B cell (primary cell): ENCODE data around the gene STK24. TPM values are rescaled to one million over a fixed set of nuclear protein-coding genes. Genes with fewer than 3 reads are reported as not detected.

Experiments
- ATAC-seq: fragments of 200-7000 bp; cut with Tn5 transposase; one replicate; pipeline ENCODE4 v1.10.0; 2021; ENCODE audit warnings: low read depth, mild to moderate bottlenecking, moderate number of reproducible peaks, moderate library complexity
- CTCF ChIA-PET: fragments of 350-600 bp; sonication (Branson Sonifier 250); formaldehyde crosslinking; loops from one replicate; lab custom pipeline; 2021; ENCODE audit warnings: antibody characterized with exemption, inconsistent platforms; lab: Charles Lee
- POLR2A ChIA-PET: fragments of 350-600 bp; sonication (Branson Sonifier 250); formaldehyde crosslinking; loops from one replicate; lab custom pipeline; 2021; ENCODE audit warnings: antibody characterized with exemption; lab: Charles Lee
- DNase-seq: peaks from one replicate; pipeline ENCODE4 v3.0.0; 2013
- H2AFZ ChIP-seq: 2 replicates; pipeline ENCODE4 v1.6.1; 2012; ENCODE audit warnings: mild to moderate bottlenecking, low read depth, low read length; ENCODE audit not compliant: insufficient read depth, poor library complexity, severe bottlenecking
- H3K27ac ChIP-seq, 2 donors: 1 replicate in 1 of 2; 2 replicates in 1 of 2; pipeline ENCODE4 v1.5.1; 2012 to 2013; ENCODE audit warnings: low read length in 2 of 2, mild to moderate bottlenecking in 2 of 2, moderate library complexity in 1 of 2
- H3K27me3 ChIP-seq, 4 experiments: fragments of 200-600 bp in 1 of 4; sonication (generic) in 1 of 4; replicated peaks in 1 of 4; 1 replicate in 2 of 4; 2 replicates in 2 of 4; pipeline versions ENCODE4 v1.6.1 to v1.7.0; 2013 to 2016; ENCODE audit warnings: low read length in 3 of 4, mild to moderate bottlenecking in 2 of 4, mixed read lengths in 1 of 4, moderate library complexity in 1 of 4; ENCODE audit not compliant: insufficient read depth in 4 of 4, control insufficient read depth in 3 of 4; ENCODE audit errors: control extremely low read depth in 1 of 4
- H3K36me3 ChIP-seq, 2 experiments: replicated peaks in 1 of 2; 1 replicate in 1 of 2; 2 replicates in 1 of 2; pipeline versions ENCODE4 v1.6.1 to v1.7.1; 2013; ENCODE audit warnings: low read length in 1 of 2; ENCODE audit not compliant: insufficient read depth in 2 of 2, control insufficient read depth in 1 of 2; ENCODE audit errors: control extremely low read depth in 1 of 2, extremely low read depth in 1 of 2
- H3K4me1 ChIP-seq, 2 donors: fragments of 200-600 bp in 1 of 2; sonication (generic) in 1 of 2; 1 replicate in 1 of 2; 2 replicates in 1 of 2; pipeline versions ENCODE4 v1.5.1 to v1.6.1; 2013 to 2017; ENCODE audit warnings: low read length in 2 of 2; ENCODE audit not compliant: control insufficient read depth in 2 of 2, insufficient read depth in 2 of 2
- H3K4me2 ChIP-seq: replicated peaks from 2 replicates; pipeline ENCODE3; 2012; ENCODE audit warnings: mild to moderate bottlenecking, low read depth, low read length; ENCODE audit not compliant: poor library complexity, severe bottlenecking
- H3K4me3 ChIP-seq, 5 experiments: fragments of 200-600 bp in 1 of 5; sonication (generic) in 1 of 5; 1 replicate in 3 of 5; 2 replicates in 2 of 5; pipeline versions ENCODE4 v1.5.1 to v1.7.0; 2011 to 2016; ENCODE audit warnings: low read length in 4 of 5, mild to moderate bottlenecking in 4 of 5, low read depth in 2 of 5, control low read depth in 1 of 5, moderate library complexity in 1 of 5; ENCODE audit not compliant: insufficient read depth in 1 of 5; ENCODE audit errors: control extremely low read depth in 1 of 5, extremely low read depth in 1 of 5
- H3K79me2 ChIP-seq: fragments of 200-600 bp; sonication (generic); one replicate; pipeline ENCODE4 v1.6.0; 2016; ENCODE audit warnings: low read length; ENCODE audit not compliant: control insufficient read depth, insufficient read depth
- H3K9ac ChIP-seq: fragments of 200-600 bp; sonication (generic); 2 replicates; pipeline ENCODE4 v1.6.1; 2017; ENCODE audit warnings: mild to moderate bottlenecking, low read length, moderate library complexity
- H3K9me3 ChIP-seq, 3 donors: one replicate each; pipeline versions ENCODE4 v1.6.1 to v1.7.1; 2013; ENCODE audit warnings: low read length in 2 of 3; ENCODE audit not compliant: control insufficient read depth in 2 of 3, insufficient read depth in 1 of 3; ENCODE audit errors: control extremely low read depth in 1 of 3
- H4K20me1 ChIP-seq: 2 replicates; pipeline ENCODE4 v1.6.0; 2012; ENCODE audit warnings: mild to moderate bottlenecking, low read length; ENCODE audit not compliant: insufficient read depth, control insufficient read depth, poor library complexity, severe bottlenecking
- H3K27ac Mint-ChIP-seq: one replicate; pipeline ENCODE4 v1.8.0; 2021; ENCODE audit warnings: mixed read lengths
- H3K27me3 Mint-ChIP-seq: one replicate; pipeline ENCODE4 v1.8.0; 2021; ENCODE audit warnings: mixed read lengths
- H3K4me1 Mint-ChIP-seq: one replicate; pipeline ENCODE4 v1.8.0; 2021; ENCODE audit warnings: mixed read lengths
- H3K4me3 Mint-ChIP-seq: one replicate; pipeline ENCODE4 v1.8.0; 2021; ENCODE audit warnings: mixed read lengths
- H3K9me3 Mint-ChIP-seq: one replicate; pipeline ENCODE4 v1.8.0; 2022; ENCODE audit warnings: mixed read lengths; ENCODE audit not compliant: insufficient read depth
- CTCF ChIP-seq: fragments of 200-600 bp; IDR thresholded peaks from one replicate; pipeline ENCODE4 v1.8.0; 2022; ENCODE audit warnings: antibody characterized with exemption, mild to moderate bottlenecking
- EZH2 ChIP-seq: IDR thresholded peaks from 2 replicates; pipeline ENCODE4 v1.6.1; 2012; ENCODE audit warnings: borderline replicate concordance, low read depth, mild to moderate bottlenecking, moderate library complexity, low read length; ENCODE audit not compliant: insufficient read depth, poor library complexity, severe bottlenecking
- WGBS: methylation state at CpG from one replicate; pipeline ENCODE4 v1.1.5; 2013; ENCODE audit warnings: missing lambda C conversion rate; ENCODE audit not compliant: insufficient coverage; 5-methylcytosine and 5-hydroxymethylcytosine counted together
- intact Hi-C: fragments of 100-400 bp; cut with micrococcal nuclease; formaldehyde crosslinking; loops from one replicate; pipeline ENCODE4 v1.10.0; 2022
- polyA plus RNA-seq: library from polyadenylated mRNA; depleted of rRNA; stranded (reverse); fragments of >200 nt; gene quantifications from 2 replicates; pipeline ENCODE4 v1.2.3, GENCODE V29; 2012
- total RNA-seq, 2 donors: library from RNA; stranded (reverse); fragments of 120-200 nt in 1 of 2; gene quantifications; 1 replicate in 1 of 2; 2 replicates in 1 of 2; pipeline versions ENCODE4 v1.2.3 to v1.2.4, GENCODE V29; 2013 to 2022

The STK24 gene
- total and polyA plus RNA-seq, 2 donors (not counting 1 experiment from before 2014, with no cell fraction given) = 47.2 to 117 TPM

GRCh38 chr13:98571955-98572662 lies 4.8 kb downstream of the STK24 start:
- WGBS = 60% methylated on average over 11 of the region's 11 CpGs
- H3K27me3 ChIP-seq = no peaks in the 10 kb centered on the region
- H3K27ac ChIP-seq = peak overlapping the region; percentile 78
- H3K27ac Mint-ChIP-seq = peak overlapping the region; percentile 95
- H3K79me2 ChIP-seq = peaks cover 92% of the 10 kb centered on the region
- H3K4me1 Mint-ChIP-seq = peaks cover 82% of the 10 kb centered on the region
- ChIA-PET POLR2A (interaction anchor here (1.1 to 1.2 kb wide), 2 partner anchors 68 to 95 kb away, joined by 3 read pairs; no protein-coding TSS in a partner anchor), CTCF (interaction anchor here (0.9 to 1.5 kb wide), 3 partner anchors 68 to 127 kb away, joined by 4 to 6 read pairs (median 4); no protein-coding TSS in a partner anchor)
- peaks cover 0 to 11% (median 0%) of the 10 kb centered on the region in 3 donors for H3K9me3 ChIP-seq
- peak overlapping the region; percentile 17 for H3K9ac ChIP-seq
- H3K4me3 Mint-ChIP-seq = peak overlapping the region; percentile 91
- H2AFZ ChIP-seq = no peak overlapping the region
- no peaks in the 10 kb centered on the region for H3K27me3 Mint-ChIP-seq
- H3K4me3 ChIP-seq = peak overlapping the region in 1 of 5 experiments; percentile 7
- TF ChIP-seq EZH2 = no peak
- H3K36me3 ChIP-seq = no peaks in the 10 kb centered on the region
- peaks cover 73 to 78% of the 10 kb centered on the region in 2 donors for H3K4me1 ChIP-seq
- peak; percentile 30 for DNase-seq
- peak overlapping the region; percentile 79 for H3K4me2 ChIP-seq
- H3K9me3 Mint-ChIP-seq = no peaks in the 10 kb centered on the region
- ATAC-seq = no peak
- intact Hi-C loops = loop anchor here (1.0 to 10.0 kb wide), 7 partner anchors 63 to 1347 kb away; partner anchors contain the start of genes MBNL2, TM9SF2 and UBAC2
- H4K20me1 ChIP-seq = peaks cover 27% of the 10 kb centered on the region

- no peaks in the 10 kb centered on the region for H3K9me3 Mint-ChIP-seq
- H3K9me3 ChIP-seq = peaks cover 0 to 11% (median 0%) of the 10 kb centered on the region in 3 donors
- H3K27ac ChIP-seq = peak overlapping the region; percentile 78
- peak overlapping the region; percentile 57 for H3K9ac ChIP-seq
- DNase-seq (peak; percentile 80), ATAC-seq (peak; percentile 88)
- H3K4me3 Mint-ChIP-seq = peak overlapping the region; percentile 91
- H3K79me2 ChIP-seq = peaks cover 97% of the 10 kb centered on the region
- no peaks in the 10 kb centered on the region for H3K27me3 ChIP-seq
- H3K4me2 ChIP-seq = peak overlapping the region; percentile 79
- H2AFZ ChIP-seq = peak overlapping the region; percentile 36
- H3K27me3 Mint-ChIP-seq = no peaks in the 10 kb centered on the region
- H3K4me3 ChIP-seq = peak overlapping the region; percentile 41 to 73 (median 43)
- POLR2A ChIA-PET = interaction anchor here (0.6 to 1.2 kb wide), 3 partner anchors 62 to 67 kb away, joined by 3 to 7 read pairs (median 3); no protein-coding TSS in a partner anchor
- peak overlapping the region; percentile 95 for H3K27ac Mint-ChIP-seq
- H3K4me1 ChIP-seq = peaks cover 85 to 90% of the 10 kb centered on the region in 2 donors
- CTCF ChIA-PET = interaction anchor here (1.0 to 1.5 kb wide), 4 partner anchors 28 to 125 kb away, joined by 3 to 13 read pairs (median 6); no protein-coding TSS in a partner anchor
- intact Hi-C loops = loop anchor here (1.0 to 10.0 kb wide), 7 partner anchors 62 to 1346 kb away; partner anchors contain the start of genes MBNL2, TM9SF2 and UBAC2
- no peaks in the 10 kb centered on the region for H3K36me3 ChIP-seq
- 6% methylated on average over 10 of the region's 10 CpGs for WGBS
- H4K20me1 ChIP-seq = peaks cover 33% of the 10 kb centered on the region
- TF ChIP-seq EZH2 (no peak), CTCF (no peak)
- peaks cover 93% of the 10 kb centered on the region for H3K4me1 Mint-ChIP-seq
Measured at GRCh38 chr13:98570929-98571372, 6.0 kb downstream of the STK24 start.
